ENCODE results near the gene PADI2. TPM values are rescaled to one million over a fixed set of nuclear protein-coding genes. Genes with fewer than 3 reads are reported as not detected.

The PADI2 gene
- total and polyA plus RNA-seq, 2 of the 8 experiments (the other 6 are each of a cell fraction or from before 2014, with no cell fraction given), result 1.6 to 7.5 TPM

GRCh38 chr1:17069452-17070162 lies 49.6 kb downstream of the PADI2 start:
- no peak overlapping the region for H4K91ac ChIP-seq (replicated peaks; ENCODE audit: insufficient read length, low read length)
- TF ChIP-seq KDM4A (IDR thresholded peaks at IDR 0.05; ENCODE audit: low read depth, low read length, severe bottlenecking) (no peak), POLR2AphosphoS5 (IDR thresholded peaks at IDR 0.05; ENCODE audit: low read depth, low read length) (no peak), RXRA (IDR thresholded peaks at IDR 0.05; ENCODE audit: insufficient read depth, low read depth, low read length) (no peak), RFX5 (IDR thresholded peaks at IDR 0.05; ENCODE audit: borderline replicate concordance, low read depth, low read length) (no peak), ATF2 (IDR thresholded peaks at IDR 0.05; ENCODE audit: low read length) (no peak), GTF2F1 (IDR thresholded peaks at IDR 0.05; ENCODE audit: borderline replicate concordance, low read depth, low read length) (no peak), SP1 (IDR thresholded peaks at IDR 0.05; ENCODE audit: low read depth, low read length) (no peak), ATF3 (IDR thresholded peaks at IDR 0.05; ENCODE audit: insufficient read depth, low read depth, low read length) (no peak), SRF (IDR thresholded peaks at IDR 0.05; ENCODE audit: low read depth, low read length) (no peak), RAD21 (IDR thresholded peaks at IDR 0.05 in 1 of 2, conservative IDR thresholded peaks at IDR 0.05 in 1 of 2; ENCODE audit: low read depth in 2 of 2, low read length in 2 of 2) (no peak), ASH2L (IDR thresholded peaks at IDR 0.05; ENCODE audit: low read length) (no peak)

More at GRCh38 chr1:17069452-17070162, 49.6 kb downstream of the PADI2 start:
- DNase-seq (ENCODE audit: low read depth in 1 of 2, low spot score in 2 of 2) (no peak), FAIRE-seq (no peak)
- Histone ChIP-seq H2BK5ac (ENCODE audit: low read depth, low read length) (no peak overlapping the region), H3K27me3 (replicated peaks in 1 of 4; ENCODE audit: control insufficient read depth in 3 of 4, extremely low read depth in 1 of 4, insufficient read depth in 3 of 4, low read length in 3 of 4) (no peaks in the 10 kb centered on the region), H2AFZ (ENCODE audit: low read length) (no peak overlapping the region), H2BK120ac (replicated peaks; ENCODE audit: low read depth, low read length) (no peak overlapping the region), H3K9ac (replicated peaks in 1 of 4; ENCODE audit: extremely low read depth in 1 of 4, low read depth in 3 of 4, low read length in 3 of 4) (no peak overlapping the region), H3K79me2 (ENCODE audit: control insufficient read depth in 1 of 2, insufficient read depth in 2 of 2, low read length in 2 of 2) (no peaks in the 10 kb centered on the region), H2BK15ac (ENCODE audit: low read length) (no peak overlapping the region), H4K20me1 (replicated peaks in 1 of 2; ENCODE audit: control insufficient read depth in 1 of 2, insufficient read depth in 2 of 2, low read length in 2 of 2) (no peaks in the 10 kb centered on the region), H3K4me1 (replicated peaks in 1 of 4; ENCODE audit: control insufficient read depth in 3 of 4, insufficient read depth in 4 of 4, low read length in 3 of 4) (no peaks in the 10 kb centered on the region), H3K79me1 (ENCODE audit: low read depth, low read length) (no peaks in the 10 kb centered on the region), H3K56ac (replicated peaks; ENCODE audit: insufficient read length, low read depth, low read length) (no peak overlapping the region), H2BK20ac (ENCODE audit: low read length) (no peak overlapping the region), H4K8ac (ENCODE audit: extremely low read depth, insufficient read depth, low read length) (peak overlapping the region; percentile 71; the same call in 1 of the 2 replicates), H3K4me2 (ENCODE audit: insufficient read depth in 1 of 2, low read depth in 2 of 2, low read length in 2 of 2) (no peak overlapping the region), H2AK5ac (ENCODE audit: low read depth, low read length) (no peak overlapping the region), H3K36me3 (ENCODE audit: control insufficient read depth in 2 of 4, insufficient read depth in 4 of 4, low read length in 3 of 4) (no peaks in the 10 kb centered on the region), H3K4me3 (ENCODE audit: extremely low read depth in 1 of 4, insufficient read depth in 2 of 4, low read depth in 3 of 4, low read length in 4 of 4) (no peak overlapping the region), H3K9me3 (ENCODE audit: insufficient read depth in 2 of 2, low read depth in 1 of 2, low read length in 1 of 2) (no peaks in the 10 kb centered on the region), H3K18ac (ENCODE audit: extremely low read depth, low read length) (no peak overlapping the region), H3K27ac (ENCODE audit: low read depth, low read length) (no peak overlapping the region), H3K23me2 (ENCODE audit: low read depth, low read length) (no peaks in the 10 kb centered on the region), H3K23ac (ENCODE audit: insufficient read length) (no peak overlapping the region), H3K14ac (ENCODE audit: insufficient read length) (no peak overlapping the region), H2BK12ac (ENCODE audit: low read depth, low read length) (no peak overlapping the region), H3K4ac (replicated peaks; ENCODE audit: insufficient read length, low read depth, low read length) (no peak overlapping the region), H4K5ac (ENCODE audit: insufficient read length, low read depth, low read length) (no peak overlapping the region)
- WGBS, 2 experiments (ENCODE audit: extremely low coverage in 1 of 2, insufficient coverage in 1 of 2, insufficient read length in 1 of 2, insufficient replicate concordance in 2 of 2, low coverage in 1 of 2, low lambda C conversion rate in 2 of 2, missing lambda C conversion rate in 1 of 2), result 92% methylated on average over 6 of the region's 6 CpGs; no CpG with 5 or more reads in 1 of the 2 experiments
- POLR2A ChIA-PET (ENCODE audit: partially characterized antibody), result no interaction called here
- CTCF ChIA-PET (ENCODE audit: partially characterized antibody), result interaction anchor here (0.7 to 2.6 kb wide), 5 partner anchors 9 to 356 kb away, joined by 3 to 12 read pairs (median 7); no protein-coding TSS in a partner anchor
